GM13976 (cell line): ENCODE results near the gene TMEM72.

Experiments used
- DNase-seq: peaks from one replicate; pipeline ENCODE4 v3.0.0; 2012; ENCODE audit warnings: low spot score
- CTCF ChIP-seq: IDR thresholded peaks from 2 replicates; pipeline ENCODE4 v1.5.1; 2012; ENCODE audit warnings: borderline replicate concordance, mild to moderate bottlenecking; ENCODE audit not compliant: insufficient read depth; ENCODE audit errors: extremely low read depth, missing control alignments, control extremely low read depth
- in situ Hi-C: fragments of 300-500 bp; cut with MboI; formaldehyde crosslinking; loops from one replicate; pipeline ENCODE4 v1.12.0; 2022; ENCODE audit warnings: low sequenced_read_pairs, mixed read lengths, inconsistent platforms; ENCODE audit not compliant: unreplicated experiment

Gene TMEM72

GRCh38 chr10:44907556-44907955 lies 3.6 kb upstream of the TMEM72 start:
- DNase-seq, result no peak
- TF ChIP-seq CTCF, result no peak

GRCh38 chr10:44908066-44908749 lies 2.9 kb upstream of the TMEM72 start:
- DNase-seq, result no peak
- in situ Hi-C loops, result no loop called here
- no peak for TF ChIP-seq CTCF

More at GRCh38 chr10:44907556-44907955, 3.6 kb upstream of the TMEM72 start:
- in situ Hi-C loops, result no loop called here

GRCh38 chr10:44908936-44909630 lies 2.1 kb upstream of the TMEM72 start:
- in situ Hi-C loops, result no loop called here
- no peak for TF ChIP-seq CTCF
- DNase-seq, result no peak

- no peak for TF ChIP-seq CTCF
- no peak for DNase-seq
- in situ Hi-C loops, result no loop called here
Observed at GRCh38 chr10:44909910-44910309, 1.2 kb upstream of the TMEM72 start.

- no peak for TF ChIP-seq CTCF
- DNase-seq, result no peak
- in situ Hi-C loops, result no loop called here
Observed at GRCh38 chr10:44910602-44911001, 535 bp upstream of the TMEM72 start.

- in situ Hi-C loops, result no loop called here
- TF ChIP-seq CTCF, result no peak
- DNase-seq, result no peak
Observed at GRCh38 chr10:44911951-44912350, 814 bp downstream of the TMEM72 start.
